Measurements from ENCODE around the gene JUNB.
A peak's percentile ranks its signal among the peaks of the same experiment; 100 is the strongest.

Gene JUNB

GRCh38 chr19:12801466-12802266 lies 10.4 kb downstream of the JUNB start, which contains the start of the genes PRDX2 and THSD8 (continued):
- TF ChIP-seq PBX3 (CRISPR knock-in tag; IDR thresholded peaks at IDR 0.05): no peak; the same call in none of the 2 replicates
- TF ChIP-seq ZNF423 (tag by site-specific recombination; IDR thresholded peaks at IDR 0.05): no peak
- TF ChIP-seq ZNF324 (tag by site-specific recombination; IDR thresholded peaks at IDR 0.05): peak; percentile 50
- TF ChIP-seq ZNF521 (tag by site-specific recombination; IDR thresholded peaks at IDR 0.05): no peak
- TF ChIP-seq ZNF560 (tag by site-specific recombination; IDR thresholded peaks at IDR 0.05; ENCODE audit: borderline replicate concordance): no peak
- TF ChIP-seq ZNF623 (tag by site-specific recombination; IDR thresholded peaks at IDR 0.05): no peak
- no peak for TF ChIP-seq ZNF571 (tag by site-specific recombination; IDR thresholded peaks at IDR 0.05)
- no peak for TF ChIP-seq PRDM1 (tag by site-specific recombination; IDR thresholded peaks at IDR 0.05)
- no peak for TF ChIP-seq KLF1 (tag by site-specific recombination; IDR thresholded peaks at IDR 0.05)
- TF ChIP-seq ZSCAN16 (tag by site-specific recombination; IDR thresholded peaks at IDR 0.05): no peak
- no peak for TF ChIP-seq ZNF404 (tag by site-specific recombination; IDR thresholded peaks at IDR 0.05)
- peak; percentile 71; the same call in 1 of the 2 replicates for TF ChIP-seq REPIN1 (tag by site-specific recombination; IDR thresholded peaks at IDR 0.05; ENCODE audit: low read depth)
- TF ChIP-seq ZNF24 (tag by site-specific recombination; IDR thresholded peaks at IDR 0.05): no peak
- no peak for TF ChIP-seq ZNF148 (tag by site-specific recombination; IDR thresholded peaks at IDR 0.05; ENCODE audit: borderline replicate concordance)
- peak; percentile 95 for TF ChIP-seq ZNF394 (tag by site-specific recombination; IDR thresholded peaks at IDR 0.05; ENCODE audit: borderline replicate concordance)
- peak; percentile 57; the same call in 1 of the 2 replicates for TF ChIP-seq ZNF18 (tag by site-specific recombination; IDR thresholded peaks at IDR 0.05)
- no peak for TF ChIP-seq ATF2 (tag by site-specific recombination; IDR thresholded peaks at IDR 0.05; ENCODE audit: low read depth)
- peak; percentile 9; the same call in 1 of the 2 replicates for TF ChIP-seq AEBP2 (tag by site-specific recombination; IDR thresholded peaks at IDR 0.05; ENCODE audit: borderline replicate concordance)
- TF ChIP-seq ZNF391 (tag by site-specific recombination; IDR thresholded peaks at IDR 0.05; ENCODE audit: borderline replicate concordance, low read depth): peak; percentile 27
- no peak for TF ChIP-seq MYNN (tag by site-specific recombination; IDR thresholded peaks at IDR 0.05; ENCODE audit: borderline replicate concordance)
- no peak for TF ChIP-seq GLI2 (tag by site-specific recombination; IDR thresholded peaks at IDR 0.05; ENCODE audit: borderline replicate concordance, low read depth)
- no peak; the same call in 1 of the 2 replicates for TF ChIP-seq ZBTB6 (tag by site-specific recombination; IDR thresholded peaks at IDR 0.05)
- TF ChIP-seq ZNF19 (tag by site-specific recombination; IDR thresholded peaks at IDR 0.05; ENCODE audit: low read depth): no peak
- TF ChIP-seq ZNF155 (tag by site-specific recombination; IDR thresholded peaks at IDR 0.05): no peak
- TF ChIP-seq ZNF580 (tag by site-specific recombination; IDR thresholded peaks at IDR 0.05): no peak
- peak; percentile 63 for TF ChIP-seq ZBTB20 (tag by site-specific recombination; IDR thresholded peaks at IDR 0.05)
- peak; percentile 47; the same call in 1 of the 2 replicates for TF ChIP-seq INSM2 (tag by site-specific recombination; IDR thresholded peaks at IDR 0.05)

Measured in HEK293 (cell line).